Thymus (tissue), 11 donors: ENCODE results near the gene TTC23. TPM values are rescaled to one million over a fixed set of nuclear protein-coding genes. Genes with fewer than 3 reads are reported as not detected.

Source experiments
- DNase-seq, 9 donors: peaks; one replicate each; pipeline ENCODE4 v3.0.0-alpha.2; 2013; ENCODE audit warnings: low spot score in 9 of 9, low read depth in 6 of 9, missing footprints in 1 of 9
- H3K27ac ChIP-seq, 2 donors: one replicate each; pipeline ENCODE4 v1.5.1; 2013; ENCODE audit warnings: control low read depth in 1 of 2, low read depth in 1 of 2, low read length in 1 of 2, mild to moderate bottlenecking in 1 of 2, moderate library complexity in 1 of 2
- H3K27me3 ChIP-seq, 2 donors: one replicate each; pipeline ENCODE4 v1.5.1; 2013; ENCODE audit warnings: low read length in 1 of 2; ENCODE audit not compliant: control insufficient read depth in 2 of 2, insufficient read depth in 1 of 2
- H3K36me3 ChIP-seq, 2 donors: one replicate each; pipeline ENCODE4 v1.5.1; 2013; ENCODE audit warnings: low read length in 1 of 2, mild to moderate bottlenecking in 1 of 2, moderate library complexity in 1 of 2; ENCODE audit not compliant: control insufficient read depth in 2 of 2, insufficient read depth in 2 of 2
- H3K4me1 ChIP-seq, 2 donors: one replicate each; pipeline ENCODE4 v1.5.1; 2013; ENCODE audit warnings: low read length in 2 of 2; ENCODE audit not compliant: control insufficient read depth in 2 of 2, insufficient read depth in 2 of 2
- H3K4me3 ChIP-seq, 2 donors: one replicate each; pipeline ENCODE4 v1.5.1; 2013; ENCODE audit warnings: low read length in 2 of 2, control low read depth in 1 of 2, mild to moderate bottlenecking in 1 of 2
- H3K9me3 ChIP-seq, 2 donors: one replicate each; pipeline ENCODE4 v1.5.1; 2013; ENCODE audit warnings: low read length in 1 of 2, mild to moderate bottlenecking in 1 of 2; ENCODE audit not compliant: control insufficient read depth in 2 of 2, insufficient read depth in 1 of 2
- WGBS: extraction: QIAGEN DNeasy Blood & Tissue Kit; methylation state at CpG from one replicate; pipeline ENCODE4 v1.1.7; 2013; 5-methylcytosine and 5-hydroxymethylcytosine counted together
- polyA plus RNA-seq: library from polyadenylated mRNA; stranded (reverse); fragments of 200-250 nt; gene quantifications from one replicate; pipeline ENCODE4 v1.2.3, GENCODE V29; 2013
- total RNA-seq: library from RNA; stranded (reverse); fragments of 120-200 nt; gene quantifications from one replicate; pipeline ENCODE4 v1.2.4, GENCODE V29; 2013
- donor health status: healthy.

The TTC23 gene
- total and polyA plus RNA-seq, 2 donors: 5.7 to 7.7 TPM

GRCh38 chr15:99172989-99173388 is 76.4 kb downstream of the TTC23 start:
- Histone ChIP-seq H3K9me3 (no peaks in the 10 kb centered on the region), H3K36me3 (no peaks in the 10 kb centered on the region), H3K4me1 (peaks cover 0 to 3% of the 10 kb centered on the region in 2 donors), H3K27ac (no peak overlapping the region), H3K4me3 (no peak overlapping the region), H3K27me3 (no peaks in the 10 kb centered on the region)
- no peak for DNase-seq
- 98% methylated on average over 3 of the region's 3 CpGs for WGBS

GRCh38 chr15:99172171-99172570 is 77.2 kb downstream of the TTC23 start:
- Histone ChIP-seq H3K4me3 (no peak overlapping the region), H3K9me3 (no peaks in the 10 kb centered on the region), H3K27ac (no peak overlapping the region), H3K27me3 (no peaks in the 10 kb centered on the region), H3K36me3 (no peaks in the 10 kb centered on the region), H3K4me1 (peaks cover 0 to 3% of the 10 kb centered on the region in 2 donors)
- WGBS: 100% methylated on average over 4 of the region's 4 CpGs
- DNase-seq: no peak

- no peaks in the 10 kb centered on the region for H3K27me3 ChIP-seq
- 96% methylated on average over 7 of the region's 7 CpGs for WGBS
- H3K27ac ChIP-seq: no peak overlapping the region
- peaks cover 0 to 9% of the 10 kb centered on the region in 2 donors for H3K4me1 ChIP-seq
- no peaks in the 10 kb centered on the region for H3K9me3 ChIP-seq
- no peak for DNase-seq
- no peaks in the 10 kb centered on the region for H3K36me3 ChIP-seq
- H3K4me3 ChIP-seq: no peak overlapping the region
Observed at GRCh38 chr15:99170476-99171065, 78.8 kb downstream of the TTC23 start.

- H3K27me3 ChIP-seq: no peaks in the 10 kb centered on the region
- DNase-seq: no peak
- 92% methylated on average over 10 of the region's 10 CpGs for WGBS
- no peaks in the 10 kb centered on the region for H3K36me3 ChIP-seq
- H3K9me3 ChIP-seq: no peaks in the 10 kb centered on the region
- H3K27ac ChIP-seq: no peak overlapping the region
- H3K4me1 ChIP-seq: peaks cover 0 to 6% of the 10 kb centered on the region in 2 donors
- H3K4me3 ChIP-seq: no peak overlapping the region
Observed at GRCh38 chr15:99169769-99170311, 79.5 kb downstream of the TTC23 start.

GRCh38 chr15:99168601-99169580 is 80.5 kb downstream of the TTC23 start:
- H3K27me3 ChIP-seq: no peaks in the 10 kb centered on the region
- WGBS: 95% methylated on average over 5 of the region's 5 CpGs
- H3K27ac ChIP-seq: no peak overlapping the region
- no peak for DNase-seq
- H3K4me3 ChIP-seq: no peak overlapping the region
- H3K9me3 ChIP-seq: no peaks in the 10 kb centered on the region
- H3K4me1 ChIP-seq: peaks cover 0 to 6% of the 10 kb centered on the region in 2 donors
- no peaks in the 10 kb centered on the region for H3K36me3 ChIP-seq

GRCh38 chr15:99167640-99168039 is 81.7 kb downstream of the TTC23 start:
- no peak overlapping the region for H3K4me3 ChIP-seq
- H3K9me3 ChIP-seq: no peaks in the 10 kb centered on the region
- H3K27ac ChIP-seq: peak overlapping the region in 1 of 2 donors; percentile 46
- H3K36me3 ChIP-seq: no peaks in the 10 kb centered on the region
- no peak for DNase-seq
- peaks cover 0 to 6% of the 10 kb centered on the region in 2 donors for H3K4me1 ChIP-seq
- H3K27me3 ChIP-seq: no peaks in the 10 kb centered on the region
- WGBS: 94% methylated on average over 6 of the region's 6 CpGs

- H3K27ac ChIP-seq: peak overlapping the region; percentile 37 to 55
- 91% methylated on average over 5 of the region's 5 CpGs for WGBS
Observed at GRCh38 chr15:99167201-99167600, 82.2 kb downstream of the TTC23 start.

GRCh38 chr15:99165956-99166689 is 83.3 kb downstream of the TTC23 start:
- Histone ChIP-seq H3K9me3 (no peaks in the 10 kb centered on the region), H3K4me1 (peaks cover 0 to 6% of the 10 kb centered on the region in 2 donors), H3K27ac (no peak overlapping the region), H3K4me3 (no peak overlapping the region), H3K36me3 (no peaks in the 10 kb centered on the region), H3K27me3 (no peaks in the 10 kb centered on the region)
- 95% methylated on average over 23 of the region's 23 CpGs for WGBS
- DNase-seq: no peak

More at GRCh38 chr15:99167201-99167600, 82.2 kb downstream of the TTC23 start:
- Histone ChIP-seq H3K4me3 (no peak overlapping the region), H3K4me1 (peaks cover 0 to 6% of the 10 kb centered on the region in 2 donors), H3K27me3 (no peaks in the 10 kb centered on the region), H3K9me3 (no peaks in the 10 kb centered on the region), H3K36me3 (no peaks in the 10 kb centered on the region)
- DNase-seq: no peak
